K562 (cell line): ENCODE results near the gene MAN2A1.

ENCODE experiments used
- BRCA1 ChIP-seq, 2 experiments: fragments of 450-650 bp in 1 of 2; sonication (generic) in 1 of 2; formaldehyde crosslinking in 1 of 2; IDR thresholded peaks; 2 replicates each; pipeline versions ENCODE4 v1.5.0 to v1.6.1; 2017 to 2020; ENCODE audit warnings: mild to moderate bottlenecking in 1 of 2, missing genetic modification reagents in 1 of 2
- KLF6 ChIP-seq: fragments of 250-450 bp; sonication (Bioruptor Pico); IDR thresholded peaks from 2 replicates; pipeline ENCODE4 v1.4.0; 2020; ENCODE audit warnings: mild to moderate bottlenecking, moderate library complexity, borderline replicate concordance
- PHF20 ChIP-seq: fragments of 450-650 bp; IDR thresholded peaks from 2 replicates; pipeline ENCODE4 v1.6.1; 2018; ENCODE audit not compliant: partially characterized antibody
- PHTF2 ChIP-seq: fragments of 250-450 bp; sonication (Bioruptor Pico); IDR thresholded peaks from 2 replicates; pipeline ENCODE4 v1.5.0; 2021; ENCODE audit warnings: mild to moderate bottlenecking
- TF ChIP-seq, protein P1 (sequence below), 2 experiments: IDR thresholded peaks; 2 replicates each; pipeline ENCODE4 v1.6.1; 2012; ENCODE audit warnings: improper control_type of control experiment in 2 of 2, low read depth in 2 of 2, low read length in 2 of 2, borderline replicate concordance in 1 of 2
- TF ChIP-seq, protein P2 (sequence below), 3 experiments: IDR thresholded peaks in 2 of 3; conservative IDR thresholded peaks in 1 of 3; 2 replicates each; pipeline ENCODE4 v1.5.1; 2011 to 2012; ENCODE audit warnings: low read length in 3 of 3, mild to moderate bottlenecking in 3 of 3, control low read depth in 2 of 3, improper control_type of control experiment in 1 of 3, inconsistent platforms in 1 of 3, low read depth in 1 of 3, mixed read lengths in 1 of 3, moderate library complexity in 1 of 3; ENCODE audit not compliant: insufficient read depth in 2 of 3

DNA sequence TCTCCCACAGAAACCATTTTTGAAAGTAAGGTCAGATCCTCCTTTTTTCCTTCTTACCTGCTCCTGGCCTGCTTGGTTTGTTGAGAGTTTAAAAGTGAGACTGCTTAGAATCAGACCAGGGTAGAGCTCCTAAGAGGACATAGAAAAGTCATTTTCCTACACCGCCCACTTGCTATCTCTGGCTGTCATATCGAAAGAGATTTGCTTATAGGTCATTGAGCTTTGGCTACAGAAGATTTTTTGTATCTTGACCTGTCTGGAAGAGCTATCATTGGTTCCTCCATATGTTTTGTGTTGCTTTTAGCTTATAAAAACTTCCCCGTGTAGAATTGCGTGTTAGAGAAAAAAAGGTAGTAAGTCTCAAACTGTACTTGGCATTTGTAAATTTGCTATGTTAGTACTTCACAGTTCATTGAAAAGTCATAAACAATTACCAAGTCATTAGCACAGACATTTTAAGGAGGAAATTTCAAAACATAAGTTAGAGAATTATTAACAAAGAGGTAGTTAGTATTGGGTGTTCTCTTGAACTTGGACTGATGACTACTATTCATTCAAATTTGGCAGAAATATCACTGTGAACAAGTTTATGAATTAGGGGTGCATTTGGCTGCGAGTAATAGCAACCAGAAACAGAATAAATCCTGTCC is 96.6 kb downstream of the MAN2A1 start:
- no peak for TF ChIP-seq BRCA1 (IDR thresholded peaks at IDR 0.05)
- no peak for TF ChIP-seq BRCA1 (CRISPR knock-in tag; IDR thresholded peaks at IDR 0.05)
- TF ChIP-seq, protein P1, sequence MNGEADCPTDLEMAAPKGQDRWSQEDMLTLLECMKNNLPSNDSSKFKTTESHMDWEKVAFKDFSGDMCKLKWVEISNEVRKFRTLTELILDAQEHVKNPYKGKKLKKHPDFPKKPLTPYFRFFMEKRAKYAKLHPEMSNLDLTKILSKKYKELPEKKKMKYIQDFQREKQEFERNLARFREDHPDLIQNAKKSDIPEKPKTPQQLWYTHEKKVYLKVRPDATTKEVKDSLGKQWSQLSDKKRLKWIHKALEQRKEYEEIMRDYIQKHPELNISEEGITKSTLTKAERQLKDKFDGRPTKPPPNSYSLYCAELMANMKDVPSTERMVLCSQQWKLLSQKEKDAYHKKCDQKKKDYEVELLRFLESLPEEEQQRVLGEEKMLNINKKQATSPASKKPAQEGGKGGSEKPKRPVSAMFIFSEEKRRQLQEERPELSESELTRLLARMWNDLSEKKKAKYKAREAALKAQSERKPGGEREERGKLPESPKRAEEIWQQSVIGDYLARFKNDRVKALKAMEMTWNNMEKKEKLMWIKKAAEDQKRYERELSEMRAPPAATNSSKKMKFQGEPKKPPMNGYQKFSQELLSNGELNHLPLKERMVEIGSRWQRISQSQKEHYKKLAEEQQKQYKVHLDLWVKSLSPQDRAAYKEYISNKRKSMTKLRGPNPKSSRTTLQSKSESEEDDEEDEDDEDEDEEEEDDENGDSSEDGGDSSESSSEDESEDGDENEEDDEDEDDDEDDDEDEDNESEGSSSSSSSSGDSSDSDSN (IDR thresholded peaks at IDR 0.05; ENCODE audit: borderline replicate concordance in 1 of 2, low read depth in 2 of 2, low read length in 2 of 2) = no peak
- TF ChIP-seq PHTF2 = no peak
- TF ChIP-seq, protein P2, sequence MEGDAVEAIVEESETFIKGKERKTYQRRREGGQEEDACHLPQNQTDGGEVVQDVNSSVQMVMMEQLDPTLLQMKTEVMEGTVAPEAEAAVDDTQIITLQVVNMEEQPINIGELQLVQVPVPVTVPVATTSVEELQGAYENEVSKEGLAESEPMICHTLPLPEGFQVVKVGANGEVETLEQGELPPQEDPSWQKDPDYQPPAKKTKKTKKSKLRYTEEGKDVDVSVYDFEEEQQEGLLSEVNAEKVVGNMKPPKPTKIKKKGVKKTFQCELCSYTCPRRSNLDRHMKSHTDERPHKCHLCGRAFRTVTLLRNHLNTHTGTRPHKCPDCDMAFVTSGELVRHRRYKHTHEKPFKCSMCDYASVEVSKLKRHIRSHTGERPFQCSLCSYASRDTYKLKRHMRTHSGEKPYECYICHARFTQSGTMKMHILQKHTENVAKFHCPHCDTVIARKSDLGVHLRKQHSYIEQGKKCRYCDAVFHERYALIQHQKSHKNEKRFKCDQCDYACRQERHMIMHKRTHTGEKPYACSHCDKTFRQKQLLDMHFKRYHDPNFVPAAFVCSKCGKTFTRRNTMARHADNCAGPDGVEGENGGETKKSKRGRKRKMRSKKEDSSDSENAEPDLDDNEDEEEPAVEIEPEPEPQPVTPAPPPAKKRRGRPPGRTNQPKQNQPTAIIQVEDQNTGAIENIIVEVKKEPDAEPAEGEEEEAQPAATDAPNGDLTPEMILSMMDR (IDR thresholded peaks at IDR 0.05 in 2 of 3, conservative IDR thresholded peaks at IDR 0.05 in 1 of 3; ENCODE audit: insufficient read depth in 2 of 3, low read depth in 1 of 3, low read length in 3 of 3) = no peak
- TF ChIP-seq PHF20 = no peak
- no peak for TF ChIP-seq KLF6 (CRISPR knock-in tag)
